ENCODE data around the gene PTAR1. TPM values are rescaled to one million over a fixed set of nuclear protein-coding genes. Genes with fewer than 3 reads are reported as not detected.

The PTAR1 gene
- total RNA-seq, 1 donor from 2014 or later = 48.2 TPM

GRCh38 chr9:69675563-69675962 is 84.2 kb downstream of the PTAR1 start:
- no peak for DNase-seq (ENCODE audit: low spot score)
- Mint-ChIP-seq H3K9me3 (ENCODE audit: low read depth) (no peaks in the 10 kb centered on the region), H3K36me3 (ENCODE audit: low read depth) (no peaks in the 10 kb centered on the region), H3K4me3 (ENCODE audit: unreplicated experiment) (no peak overlapping the region), H3K27me3 (ENCODE audit: low read depth) (no peaks in the 10 kb centered on the region), H3K27ac (ENCODE audit: unreplicated experiment) (no peak overlapping the region), H3K4me1 (ENCODE audit: low read depth) (peaks cover 33% of the 10 kb centered on the region)
- no peak for TF ChIP-seq CTCF (IDR thresholded peaks at IDR 0.05)

DNA sequence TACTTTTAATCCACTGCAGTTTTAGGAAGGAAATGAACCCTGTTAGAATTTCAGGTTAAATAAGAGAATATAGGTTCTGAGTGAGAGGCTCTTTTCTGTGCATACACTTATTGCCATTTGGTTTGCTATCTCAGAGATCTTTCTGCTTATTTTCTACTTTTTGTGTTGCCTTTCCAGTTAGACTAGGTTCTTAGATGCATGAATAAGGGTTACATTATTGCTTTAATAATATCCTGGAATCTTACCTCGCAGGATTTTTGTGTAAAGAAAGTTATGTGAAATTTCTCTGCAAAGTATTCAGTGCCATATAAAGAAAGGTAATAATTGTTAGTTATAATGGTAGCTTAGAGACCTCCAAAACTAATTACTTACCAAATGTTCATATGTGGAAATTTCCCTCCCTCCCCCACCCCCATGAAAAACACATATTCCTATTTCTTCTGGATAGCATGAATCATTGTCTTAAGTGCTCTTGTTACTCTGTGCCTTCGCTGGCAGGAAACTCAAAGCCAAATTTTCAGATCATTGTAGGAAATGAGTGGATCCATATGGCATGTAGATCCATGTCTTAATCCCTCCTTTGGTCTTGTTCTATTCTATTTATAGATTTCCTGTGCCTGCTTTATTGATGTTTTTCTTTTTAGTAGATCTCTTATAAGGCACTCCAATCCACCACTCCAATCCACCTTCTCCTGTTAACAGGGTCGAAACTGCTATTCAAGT is 84.9 kb downstream of the PTAR1 start:
- no peaks in the 10 kb centered on the region for H3K27me3 Mint-ChIP-seq (ENCODE audit: low read depth)

DNA sequence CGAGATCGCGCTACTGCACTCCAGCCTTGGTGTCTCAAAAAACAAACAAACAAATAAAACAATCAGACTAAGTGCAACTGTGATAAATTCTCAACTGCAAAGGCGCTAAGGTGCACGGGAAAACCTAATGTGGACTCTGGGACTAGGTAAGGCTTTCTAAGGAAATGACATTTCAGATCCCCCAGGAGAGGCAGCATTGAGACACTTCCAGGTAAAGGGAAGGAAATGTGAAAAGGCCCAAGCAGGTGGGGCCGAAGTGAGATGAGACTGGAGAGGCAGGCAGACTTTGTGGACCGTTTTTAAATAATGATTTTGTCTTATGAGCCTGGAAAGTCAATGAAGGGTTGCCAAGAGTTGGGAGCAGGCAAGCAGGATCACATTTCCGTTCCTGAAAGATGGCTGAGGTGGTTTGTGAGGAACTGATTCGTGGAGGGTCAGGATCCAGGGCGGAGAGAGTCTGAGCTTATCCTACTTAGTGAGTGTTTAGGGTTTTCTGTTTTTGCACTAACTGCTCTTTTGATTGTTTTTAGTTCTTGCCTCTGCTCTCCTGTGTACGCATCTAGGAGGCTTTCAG is 85.6 kb downstream of the PTAR1 start:
- Mint-ChIP-seq H3K9me3 (ENCODE audit: low read depth) (no peaks in the 10 kb centered on the region), H3K27me3 (ENCODE audit: low read depth) (no peaks in the 10 kb centered on the region), H3K36me3 (ENCODE audit: low read depth) (no peaks in the 10 kb centered on the region), H3K4me1 (ENCODE audit: low read depth) (peaks cover 33% of the 10 kb centered on the region), H3K27ac (ENCODE audit: unreplicated experiment) (no peak overlapping the region), H3K4me3 (ENCODE audit: unreplicated experiment) (no peak overlapping the region)
- DNase-seq (ENCODE audit: low spot score) = no peak
- TF ChIP-seq CTCF (IDR thresholded peaks at IDR 0.05) = no peak

More for the DNA sequence above, 84.9 kb downstream of the PTAR1 start:
- Mint-ChIP-seq H3K27ac (ENCODE audit: unreplicated experiment) (no peak overlapping the region), H3K9me3 (ENCODE audit: low read depth) (no peaks in the 10 kb centered on the region), H3K4me3 (ENCODE audit: unreplicated experiment) (no peak overlapping the region), H3K36me3 (ENCODE audit: low read depth) (no peaks in the 10 kb centered on the region), H3K4me1 (ENCODE audit: low read depth) (peaks cover 33% of the 10 kb centered on the region)
- DNase-seq (ENCODE audit: low spot score) = no peak
- TF ChIP-seq CTCF (IDR thresholded peaks at IDR 0.05) = no peak

DNA sequence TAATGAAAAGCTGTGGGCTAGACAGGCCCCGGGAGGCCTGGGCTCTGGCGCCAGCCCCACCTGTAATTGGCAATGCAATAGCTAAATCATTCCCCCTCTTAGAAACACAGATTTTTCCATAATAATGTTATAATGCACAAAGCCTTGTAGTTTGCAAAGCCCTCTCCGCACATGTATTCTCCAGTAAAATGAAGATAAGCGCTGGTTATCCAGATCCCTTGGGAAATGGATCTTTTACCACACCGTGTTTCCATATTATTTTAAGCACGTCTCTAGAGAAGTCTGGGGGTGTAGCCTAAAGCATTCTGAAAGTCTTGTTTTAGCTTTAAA is 86.5 kb downstream of the PTAR1 start:
- peak overlapping the region; percentile 86 for H3K27ac Mint-ChIP-seq (ENCODE audit: unreplicated experiment)
- DNase-seq (ENCODE audit: low spot score) = no peak
- H3K9me3 Mint-ChIP-seq (ENCODE audit: low read depth) = no peaks in the 10 kb centered on the region
- no peak for TF ChIP-seq CTCF (IDR thresholded peaks at IDR 0.05)
- H3K36me3 Mint-ChIP-seq (ENCODE audit: low read depth) = no peaks in the 10 kb centered on the region
- peaks cover 33% of the 10 kb centered on the region for H3K4me1 Mint-ChIP-seq (ENCODE audit: low read depth)
- H3K4me3 Mint-ChIP-seq (ENCODE audit: unreplicated experiment) = peak overlapping the region; percentile 81
- no peaks in the 10 kb centered on the region for H3K27me3 Mint-ChIP-seq (ENCODE audit: low read depth)

DNA sequence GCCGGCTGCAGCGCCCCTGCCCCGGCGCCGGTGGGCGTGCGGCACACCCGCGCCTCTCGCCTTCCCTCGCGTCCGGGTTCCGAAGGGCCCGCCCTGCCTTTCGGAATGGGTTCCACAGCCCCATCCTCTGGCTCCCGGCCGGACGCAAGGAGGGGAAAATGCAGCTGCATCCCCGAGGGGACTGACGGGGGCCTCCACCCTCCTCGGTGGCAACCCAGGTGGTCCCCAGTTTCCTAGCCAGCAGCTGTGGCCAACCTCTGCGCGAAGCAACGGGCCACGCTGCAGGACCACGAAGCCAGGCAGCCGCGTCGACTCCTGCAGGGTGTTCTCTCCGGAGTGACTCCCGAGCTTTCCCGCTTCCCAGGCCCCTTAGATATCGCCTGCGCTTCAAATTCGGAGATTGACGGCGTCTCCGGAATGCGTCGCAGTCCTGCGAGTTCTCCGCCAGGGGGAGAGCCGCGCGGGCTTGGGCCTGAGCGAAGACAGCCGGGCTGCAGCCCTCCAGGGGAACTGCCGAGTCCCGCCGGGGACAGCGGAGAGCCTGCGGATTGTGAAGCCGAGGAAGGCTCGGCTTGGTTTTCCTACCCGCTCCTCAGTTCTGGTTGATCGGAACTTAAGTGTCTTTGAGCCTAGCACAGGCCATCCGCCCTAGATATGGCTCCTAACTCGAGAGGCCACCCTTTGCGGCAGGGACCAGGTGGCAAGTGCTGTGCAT is 87.1 kb downstream of the PTAR1 start:
- H3K27me3 Mint-ChIP-seq (ENCODE audit: low read depth) = no peaks in the 10 kb centered on the region
- peaks cover 33% of the 10 kb centered on the region for H3K4me1 Mint-ChIP-seq (ENCODE audit: low read depth)
- peak; percentile 94 for DNase-seq (ENCODE audit: low spot score)
- peak; percentile 97 for TF ChIP-seq CTCF (IDR thresholded peaks at IDR 0.05)
- no peaks in the 10 kb centered on the region for H3K36me3 Mint-ChIP-seq (ENCODE audit: low read depth)
- peak overlapping the region; percentile 81 for H3K4me3 Mint-ChIP-seq (ENCODE audit: unreplicated experiment)
- H3K27ac Mint-ChIP-seq (ENCODE audit: unreplicated experiment) = peak overlapping the region; percentile 86
- no peaks in the 10 kb centered on the region for H3K9me3 Mint-ChIP-seq (ENCODE audit: low read depth)

Measured in chondrocyte (in vitro differentiated cells).